Measurements from ENCODE around the gene TFAP2A. TPM values are rescaled to one million over a fixed set of nuclear protein-coding genes. Genes with fewer than 3 reads are reported as not detected.

TFAP2A gene
- total RNA-seq, 2 donors from 2014 or later: 0.27 to 0.99 TPM

DNA sequence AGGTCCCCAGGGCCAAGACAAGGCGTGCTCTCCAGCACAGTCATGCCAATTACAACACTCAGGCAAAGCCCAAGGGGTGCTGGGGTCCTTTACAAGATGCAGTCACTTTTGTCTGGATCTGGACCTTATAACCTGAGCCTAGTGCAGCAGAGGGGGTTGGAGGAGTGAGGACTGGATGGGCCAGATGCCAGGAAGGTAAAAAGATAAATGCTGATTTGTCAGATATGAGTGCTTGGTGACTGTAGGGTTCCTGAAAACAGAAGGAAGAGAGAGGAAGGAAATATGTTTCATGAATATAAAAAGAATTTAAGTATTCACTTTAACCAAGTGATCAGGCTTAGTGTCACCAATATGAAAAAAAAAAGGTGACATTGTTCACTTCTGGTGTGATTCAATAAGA, 43.4 kb upstream of the TFAP2A start:
- Histone ChIP-seq H3K9ac (ENCODE audit: low read depth in 2 of 2, low read length in 2 of 2) (no peak overlapping the region), H3K27me3 (no peaks in the 10 kb centered on the region), H3K4me3 (no peak overlapping the region), H3K27ac (no peak overlapping the region), H3K9me3 (no peaks in the 10 kb centered on the region), H3K4me1 (no peaks in the 10 kb centered on the region), H3K36me3 (no peaks in the 10 kb centered on the region)
- TF ChIP-seq CTCF (IDR thresholded peaks at IDR 0.05): no peak
- intact Hi-C loops (cut with DNase I): no loop called here
- no peak for DNase-seq

DNA sequence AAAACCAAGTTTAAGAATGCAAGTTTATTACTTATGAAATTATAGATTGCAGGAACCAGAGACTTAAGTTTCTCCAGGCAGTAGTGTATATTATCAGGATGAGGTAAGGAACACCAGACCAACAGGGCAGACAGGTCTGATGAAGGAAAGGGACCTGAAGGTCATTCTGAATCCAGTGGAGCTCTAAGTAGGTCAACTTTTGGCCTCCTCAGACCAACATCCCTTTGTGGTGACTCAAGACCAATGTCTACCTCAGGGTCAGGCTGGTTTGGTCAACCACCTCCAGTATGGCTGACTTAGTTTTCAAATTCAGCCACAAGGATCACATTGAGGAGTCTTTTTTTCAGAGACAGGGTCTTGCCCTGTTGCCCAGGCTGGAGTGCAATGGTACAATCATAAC, 38.7 kb upstream of the TFAP2A start:
- TF ChIP-seq CTCF (IDR thresholded peaks at IDR 0.05): no peak
- no peak overlapping the region for H3K27ac ChIP-seq
- no peak overlapping the region for H3K9ac ChIP-seq (ENCODE audit: low read depth in 2 of 2, low read length in 2 of 2)

GRCh38 chr6:10451828-10452509, 37.1 kb upstream of the TFAP2A start:
- H3K9me3 ChIP-seq: no peaks in the 10 kb centered on the region
- no peak for DNase-seq
- no peak overlapping the region for H3K9ac ChIP-seq (ENCODE audit: low read depth in 2 of 2, low read length in 2 of 2)

More for the DNA sequence above, 38.7 kb upstream of the TFAP2A start:
- DNase-seq: no peak
- H3K4me1 ChIP-seq: no peaks in the 10 kb centered on the region
- no peak overlapping the region for H3K4me3 ChIP-seq
- intact Hi-C loops (cut with DNase I): no loop called here
- no peaks in the 10 kb centered on the region for H3K36me3 ChIP-seq
- no peaks in the 10 kb centered on the region for H3K27me3 ChIP-seq
- H3K9me3 ChIP-seq: no peaks in the 10 kb centered on the region

GRCh38 chr6:10451394-10451793, 36.5 kb upstream of the TFAP2A start:
- Histone ChIP-seq H3K9ac (ENCODE audit: low read depth in 2 of 2, low read length in 2 of 2) (no peak overlapping the region), H3K27me3 (no peaks in the 10 kb centered on the region), H3K4me3 (no peak overlapping the region), H3K9me3 (no peaks in the 10 kb centered on the region), H3K36me3 (no peaks in the 10 kb centered on the region), H3K4me1 (no peaks in the 10 kb centered on the region), H3K27ac (no peak overlapping the region)
- TF ChIP-seq CTCF (IDR thresholded peaks at IDR 0.05): no peak
- DNase-seq: no peak
- intact Hi-C loops (cut with DNase I): no loop called here

More at GRCh38 chr6:10451828-10452509, 37.1 kb upstream of the TFAP2A start:
- Histone ChIP-seq H3K4me1 (no peaks in the 10 kb centered on the region), H3K27ac (no peak overlapping the region), H3K27me3 (no peaks in the 10 kb centered on the region), H3K4me3 (no peak overlapping the region), H3K36me3 (no peaks in the 10 kb centered on the region)
- TF ChIP-seq CTCF (IDR thresholded peaks at IDR 0.05): no peak
- intact Hi-C loops (cut with DNase I): no loop called here

DNA sequence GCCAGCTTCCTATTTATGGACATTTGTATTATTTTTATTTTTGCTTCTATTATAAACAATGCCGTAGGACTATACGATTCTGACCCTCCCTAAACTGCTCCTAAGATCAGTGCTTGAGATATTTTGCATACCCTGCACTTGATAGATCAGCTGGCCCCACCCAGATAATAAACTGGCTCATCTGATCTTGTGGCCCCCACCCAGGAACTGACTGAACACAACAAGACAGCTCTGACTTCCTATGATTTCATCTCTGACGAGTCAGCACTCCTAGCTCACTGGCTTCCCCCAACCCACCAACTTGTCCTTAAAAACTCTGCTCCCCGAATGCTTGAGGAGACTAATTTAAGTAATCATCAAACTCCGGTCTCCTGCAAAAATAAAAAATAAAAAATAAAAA, 34.9 kb upstream of the TFAP2A start:
- Histone ChIP-seq H3K36me3 (no peaks in the 10 kb centered on the region), H3K27me3 (no peaks in the 10 kb centered on the region), H3K9ac (ENCODE audit: low read depth in 2 of 2, low read length in 2 of 2) (no peak overlapping the region), H3K27ac (no peak overlapping the region), H3K4me3 (no peak overlapping the region), H3K4me1 (no peaks in the 10 kb centered on the region), H3K9me3 (no peaks in the 10 kb centered on the region)
- no peak for TF ChIP-seq CTCF (IDR thresholded peaks at IDR 0.05)
- intact Hi-C loops (cut with DNase I): no loop called here
- DNase-seq: no peak
